GM18873 (cell line): Measurements from ENCODE around the gene FRY.

ENCODE experiments used
- ATAC-seq: cut with Tn5 transposase; IDR thresholded peaks from one replicate; pipeline ENCODE4 v1.9.1; 2021; ENCODE audit warnings: mild to moderate bottlenecking, moderate library complexity, moderate number of reproducible peaks; ENCODE audit not compliant: unreplicated experiment, low FRiP score

FRY gene

DNA sequence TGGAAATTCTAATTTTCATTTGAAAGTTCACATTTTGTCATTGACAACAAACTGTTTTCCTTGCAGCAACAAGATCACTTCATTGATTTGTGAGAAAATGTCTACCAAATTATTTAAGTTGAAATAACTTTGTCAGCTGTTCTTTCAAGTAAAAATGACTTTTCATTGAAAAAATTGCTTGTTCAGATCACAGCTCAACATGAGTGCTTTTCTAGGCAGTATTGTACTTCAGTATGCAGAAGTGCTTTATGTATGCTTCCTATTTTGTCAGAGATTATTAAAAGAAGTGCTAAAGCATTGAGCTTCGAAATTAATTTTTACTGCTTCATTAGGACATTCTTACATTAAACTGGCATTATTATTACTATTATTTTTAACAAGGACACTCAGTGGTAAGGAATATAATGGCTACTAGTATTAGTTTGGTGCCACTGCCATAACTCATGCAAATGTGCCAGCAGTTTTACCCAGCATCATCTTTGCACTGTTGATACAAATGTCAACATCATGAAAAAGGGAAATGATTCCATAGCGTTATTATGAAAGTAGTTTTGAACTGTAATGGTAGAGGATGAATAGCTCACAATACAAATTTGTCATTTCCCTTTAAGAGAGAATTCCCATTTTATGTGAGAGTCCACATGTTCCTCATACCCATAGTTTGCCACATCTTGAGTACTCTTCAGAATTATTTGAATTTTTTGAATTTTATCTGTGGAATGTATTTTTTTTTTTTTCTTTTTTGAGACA, 286.3 kb downstream of the FRY start:
- ATAC-seq = no peak

GRCh38 chr13:32320528-32320927, 289.0 kb downstream of the FRY start:
- ATAC-seq = no peak

DNA sequence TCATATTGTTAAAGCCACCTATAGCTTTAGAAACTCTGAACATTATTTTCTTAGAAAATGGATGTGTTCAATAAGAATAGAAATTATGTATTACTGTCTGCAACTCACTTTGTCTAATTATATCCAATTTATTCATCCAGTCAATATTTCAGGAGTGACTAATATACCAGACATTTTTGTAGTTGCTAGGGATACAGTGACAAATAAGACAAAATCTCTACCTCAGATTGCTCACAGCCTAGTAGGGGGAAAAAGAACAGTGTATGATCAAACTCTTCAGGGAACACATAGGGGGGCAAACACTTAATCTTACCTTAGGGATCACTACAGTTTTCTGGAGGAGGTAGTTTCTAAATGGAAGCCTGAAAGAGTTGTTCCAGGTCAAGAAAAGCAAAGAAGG, 292.3 kb downstream of the FRY start:
- no peak for ATAC-seq

DNA sequence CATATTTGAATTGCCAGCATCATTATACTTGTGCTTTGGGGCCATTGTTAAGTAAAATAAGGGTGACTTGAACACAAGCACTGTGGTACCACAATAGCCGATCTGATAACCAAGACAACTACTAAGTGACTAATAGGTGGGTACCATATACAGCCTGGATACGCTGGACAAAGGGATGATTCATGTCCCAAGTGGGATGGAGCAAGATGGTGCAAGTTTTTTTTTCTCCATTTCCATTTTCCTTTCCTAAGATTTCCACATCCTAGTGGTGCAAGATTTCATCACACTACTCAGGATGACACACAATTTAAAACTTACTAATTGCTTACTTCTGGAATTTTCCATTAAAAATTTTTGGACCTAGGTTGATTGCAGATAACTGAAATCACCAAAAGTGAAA, 298.9 kb downstream of the FRY start:
- no peak for ATAC-seq

GRCh38 chr13:32334671-32335070, 303.1 kb downstream of the FRY start:
- ATAC-seq = no peak

DNA sequence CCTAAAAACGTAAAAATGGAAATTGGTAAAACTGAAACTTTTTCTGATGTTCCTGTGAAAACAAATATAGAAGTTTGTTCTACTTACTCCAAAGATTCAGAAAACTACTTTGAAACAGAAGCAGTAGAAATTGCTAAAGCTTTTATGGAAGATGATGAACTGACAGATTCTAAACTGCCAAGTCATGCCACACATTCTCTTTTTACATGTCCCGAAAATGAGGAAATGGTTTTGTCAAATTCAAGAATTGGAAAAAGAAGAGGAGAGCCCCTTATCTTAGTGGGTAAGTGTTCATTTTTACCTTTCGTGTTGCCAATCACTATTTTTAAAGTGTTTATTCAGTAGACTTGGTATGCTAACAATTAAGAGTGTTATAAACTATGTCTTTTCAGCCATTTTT, 309.3 kb downstream of the FRY start:
- ATAC-seq = no peak

DNA sequence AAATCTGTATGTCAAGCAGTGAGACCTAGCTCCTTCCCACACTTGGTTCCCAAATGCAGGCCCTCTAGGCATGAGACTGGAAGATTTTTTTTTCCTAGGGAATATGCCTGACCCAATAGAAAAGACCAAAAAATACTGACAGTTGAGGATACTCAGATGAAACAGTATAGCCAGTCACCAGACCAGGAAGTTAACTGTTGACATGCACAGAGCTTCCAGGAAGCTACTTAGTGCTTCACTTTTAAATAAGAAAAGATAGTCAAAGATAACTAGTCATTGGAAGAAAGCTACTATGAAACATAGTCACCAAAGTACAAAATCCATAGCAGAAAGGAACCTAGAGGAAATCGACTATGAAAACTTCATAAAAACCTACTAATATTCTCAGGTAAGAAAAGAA, 316.1 kb downstream of the FRY start:
- ATAC-seq = no peak
